ENCODE measurements around the gene LOXHD1. TPM values are rescaled to one million over a fixed set of nuclear protein-coding genes. Genes with fewer than 3 reads are reported as not detected.

Gene LOXHD1
- total RNA-seq, 1 experiment from 2014 or later, result not detected

GRCh38 chr18:46559296-46559695, 97.7 kb downstream of the LOXHD1 start:
- H3K9me3 ChIP-seq (ENCODE audit: insufficient read depth, low read depth), result no peaks in the 10 kb centered on the region
- ChIA-PET CTCF (no interaction called here), POLR2A (ENCODE audit: unreplicated experiment) (no interaction called here)
- H3F3A ChIP-seq (ENCODE audit: insufficient read depth, low read depth), result no peaks in the 10 kb centered on the region
- BruUV-seq (replicated peaks), result no TSS peak
- no peak overlapping the region for H3K4me2 ChIP-seq
- H4K20me1 ChIP-seq (ENCODE audit: insufficient read depth), result no peaks in the 10 kb centered on the region
- H3K4me1 ChIP-seq (replicated peaks; ENCODE audit: insufficient read depth), result no peaks in the 10 kb centered on the region
- no peaks in the 10 kb centered on the region for H3K36me3 ChIP-seq (ENCODE audit: low read depth)
- H3K79me2 ChIP-seq (ENCODE audit: low read depth), result no peaks in the 10 kb centered on the region
- no peak overlapping the region for H2AFZ ChIP-seq
- no peak overlapping the region for H3K4me3 ChIP-seq
- no peaks in the 10 kb centered on the region for H3K9me2 ChIP-seq (ENCODE audit: insufficient read depth)
- no peak for DNase-seq
- TF ChIP-seq CTCF (conservative IDR thresholded peaks at IDR 0.05) (no peak), EZH2 (IDR thresholded peaks at IDR 0.05; ENCODE audit: low read depth) (no peak)
- intact Hi-C loops (cut with micrococcal nuclease; ENCODE audit: unreplicated experiment), result no loop called here
- H3K27me3 ChIP-seq (ENCODE audit: insufficient read depth, low read depth), result peaks cover 64% of the 10 kb centered on the region
- no peak overlapping the region for H3K27ac ChIP-seq

GRCh38 chr18:46556590-46557206, 100.3 kb downstream of the LOXHD1 start:
- ChIA-PET CTCF (interaction anchor here (0.7 kb wide), 1 partner anchor 208 kb away, joined by 11 read pairs; no protein-coding TSS in a partner anchor), POLR2A (ENCODE audit: unreplicated experiment) (no interaction called here)
- intact Hi-C loops (cut with micrococcal nuclease; ENCODE audit: unreplicated experiment), result no loop called here

GRCh38 chr18:46555724-46556123, 101.3 kb downstream of the LOXHD1 start:
- H3F3A ChIP-seq (ENCODE audit: insufficient read depth, low read depth), result no peaks in the 10 kb centered on the region
- intact Hi-C loops (cut with micrococcal nuclease; ENCODE audit: unreplicated experiment), result no loop called here
- H3K9me2 ChIP-seq (ENCODE audit: insufficient read depth), result no peaks in the 10 kb centered on the region
- ChIA-PET POLR2A (ENCODE audit: unreplicated experiment) (no interaction called here), CTCF (interaction anchor here (0.7 kb wide), 1 partner anchor 207 kb away, joined by 11 read pairs; no protein-coding TSS in a partner anchor)
- no peaks in the 10 kb centered on the region for H3K79me2 ChIP-seq (ENCODE audit: low read depth)
- peaks cover 41% of the 10 kb centered on the region for H3K27me3 ChIP-seq (ENCODE audit: insufficient read depth, low read depth)
- peak; percentile 40; the same call in 1 of the 2 replicates for TF ChIP-seq CTCF (conservative IDR thresholded peaks at IDR 0.05)
- TF ChIP-seq EZH2 (IDR thresholded peaks at IDR 0.05; ENCODE audit: low read depth), result no peak
- no peaks in the 10 kb centered on the region for H3K4me1 ChIP-seq (replicated peaks; ENCODE audit: insufficient read depth)
- H3K27ac ChIP-seq, result no peak overlapping the region
- BruUV-seq (replicated peaks), result no TSS peak
- H3K9me3 ChIP-seq (ENCODE audit: insufficient read depth, low read depth), result no peaks in the 10 kb centered on the region
- H4K20me1 ChIP-seq (ENCODE audit: insufficient read depth), result no peaks in the 10 kb centered on the region
- no peak overlapping the region for H3K4me2 ChIP-seq
- H3K36me3 ChIP-seq (ENCODE audit: low read depth), result no peaks in the 10 kb centered on the region
- H2AFZ ChIP-seq, result no peak overlapping the region
- no peak overlapping the region for H3K4me3 ChIP-seq
- peak in 1 of 2 experiments; percentile 2 for DNase-seq

More at GRCh38 chr18:46556590-46557206, 100.3 kb downstream of the LOXHD1 start:
- no TSS peak for BruUV-seq (replicated peaks)
- Histone ChIP-seq H3F3A (ENCODE audit: insufficient read depth, low read depth) (no peaks in the 10 kb centered on the region), H3K27me3 (ENCODE audit: insufficient read depth, low read depth) (peaks cover 45% of the 10 kb centered on the region), H3K27ac (no peak overlapping the region), H3K9me3 (ENCODE audit: insufficient read depth, low read depth) (no peaks in the 10 kb centered on the region), H4K20me1 (ENCODE audit: insufficient read depth) (no peaks in the 10 kb centered on the region), H3K4me3 (no peak overlapping the region), H2AFZ (no peak overlapping the region), H3K79me2 (ENCODE audit: low read depth) (no peaks in the 10 kb centered on the region), H3K4me2 (no peak overlapping the region), H3K4me1 (replicated peaks; ENCODE audit: insufficient read depth) (no peaks in the 10 kb centered on the region), H3K9me2 (ENCODE audit: insufficient read depth) (no peaks in the 10 kb centered on the region), H3K36me3 (ENCODE audit: low read depth) (no peaks in the 10 kb centered on the region)
- TF ChIP-seq EZH2 (IDR thresholded peaks at IDR 0.05; ENCODE audit: low read depth) (no peak), CTCF (conservative IDR thresholded peaks at IDR 0.05) (no peak)
- DNase-seq, result no peak
